NCI-H2029 treated with DMSO at 0.1 percent for 48 hours (cell line): Measurements from ENCODE around the gene PCP4L1.
"Not testable (repeated sequence)": the region's sequence is repeated elsewhere in the genome, so short reads cannot be mapped to it uniquely, and the experiment has no call there.

ENCODE experiments used
- DNase-seq: peaks from one replicate; lab custom pipeline; 2025; lab: John Stamatoyannopoulos, UW

The PCP4L1 gene

GRCh38 chr1:161228032-161228431, 30.5 kb upstream of the PCP4L1 start:
- no peak for DNase-seq

- DNase-seq: no peak
Observed at GRCh38 chr1:161229896-161230295, 28.6 kb upstream of the PCP4L1 start.

GRCh38 chr1:161230762-161231161, 27.8 kb upstream of the PCP4L1 start:
- DNase-seq: no peak

GRCh38 chr1:161233102-161233501, 25.4 kb upstream of the PCP4L1 start:
- DNase-seq: no peak

- DNase-seq: no peak
Observed at GRCh38 chr1:161235957-161236775, 22.4 kb upstream of the PCP4L1 start.

- DNase-seq: no peak
Observed at GRCh38 chr1:161238039-161238473, 20.5 kb upstream of the PCP4L1 start, which contains the start of gene NR1I3. TSS of gene NR1I3 (minus strand) at chr1:161238203. CDS start at chr1:161236565, 1,638 bp downstream.

GRCh38 chr1:161241682-161242081, 16.9 kb upstream of the PCP4L1 start:
- DNase-seq: no peak

GRCh38 chr1:161242313-161242712, 16.2 kb upstream of the PCP4L1 start:
- no peak for DNase-seq

GRCh38 chr1:161244888-161245287, 13.7 kb upstream of the PCP4L1 start:
- no peak for DNase-seq

- DNase-seq: not testable (repeated sequence)
Observed at GRCh38 chr1:161250100-161250499, 8.4 kb upstream of the PCP4L1 start.

GRCh38 chr1:161250829-161251228, 7.7 kb upstream of the PCP4L1 start:
- no peak for DNase-seq

GRCh38 chr1:161251579-161251978, 7.0 kb upstream of the PCP4L1 start:
- DNase-seq: no peak

GRCh38 chr1:161255302-161255701, 3.2 kb upstream of the PCP4L1 start:
- not testable (repeated sequence) for DNase-seq

GRCh38 chr1:161255955-161256520, 2.5 kb upstream of the PCP4L1 start:
- not testable (repeated sequence) for DNase-seq

- not testable (repeated sequence) for DNase-seq
Observed at GRCh38 chr1:161257109-161257508, 1.4 kb upstream of the PCP4L1 start.

- DNase-seq: no peak
Observed at GRCh38 chr1:161259345-161259702, 779 bp downstream of the PCP4L1 start.

GRCh38 chr1:161259765-161260164, 1.2 kb downstream of the PCP4L1 start:
- no peak for DNase-seq

- no peak for DNase-seq
Observed at GRCh38 chr1:161260376-161261260, 2.1 kb downstream of the PCP4L1 start.

- DNase-seq: no peak
Observed at GRCh38 chr1:161261261-161262235, 3.0 kb downstream of the PCP4L1 start.

- DNase-seq: no peak
Observed at GRCh38 chr1:161265305-161265704, 6.8 kb downstream of the PCP4L1 start.

GRCh38 chr1:161266202-161266601, 7.7 kb downstream of the PCP4L1 start:
- no peak for DNase-seq
